Measurements from ENCODE around the gene SRGAP2B. TPM values are rescaled to one million over a fixed set of nuclear protein-coding genes. Genes with fewer than 3 reads are reported as not detected.
A peak's percentile ranks its signal among the peaks of the same experiment; 100 is the strongest.
"Not testable (repeated sequence)": the region's sequence is repeated elsewhere in the genome, so short reads cannot be mapped to it uniquely, and the experiment has no call there.

The SRGAP2B gene
- total RNA-seq, 1 donor from 2014 or later, result 45.6 TPM

GRCh38 chr1:144947495-144947894, 147.6 kb downstream of the SRGAP2B start:
- not testable (repeated sequence) for DNase-seq (ENCODE audit: low read depth in 2 of 2)

- DNase-seq (ENCODE audit: low read depth in 2 of 2), result not testable (repeated sequence)
Measured at GRCh38 chr1:144946525-144947480, 148.3 kb downstream of the SRGAP2B start.

- DNase-seq (ENCODE audit: low read depth in 2 of 2), result not testable (repeated sequence)
Measured at GRCh38 chr1:144941710-144942109, 153.4 kb downstream of the SRGAP2B start.

GRCh38 chr1:144940054-144940453, 155.1 kb downstream of the SRGAP2B start:
- DNase-seq (ENCODE audit: low read depth in 2 of 2), result not testable (repeated sequence)

GRCh38 chr1:144938627-144939026, 156.5 kb downstream of the SRGAP2B start:
- DNase-seq (ENCODE audit: low read depth in 2 of 2), result not testable (repeated sequence)

- not testable (repeated sequence) for DNase-seq (ENCODE audit: low read depth in 2 of 2)
Measured at GRCh38 chr1:144936186-144936732, 158.9 kb downstream of the SRGAP2B start.

GRCh38 chr1:144935310-144935709, 159.8 kb downstream of the SRGAP2B start:
- not testable (repeated sequence) for DNase-seq (ENCODE audit: low read depth in 2 of 2)

GRCh38 chr1:144933014-144933413, 162.1 kb downstream of the SRGAP2B start:
- not testable (repeated sequence) for DNase-seq (ENCODE audit: low read depth in 2 of 2)

- DNase-seq (ENCODE audit: low read depth in 2 of 2), result not testable (repeated sequence)
Measured at GRCh38 chr1:144932153-144932552, 163.0 kb downstream of the SRGAP2B start.

- not testable (repeated sequence) for DNase-seq (ENCODE audit: low read depth in 2 of 2)
Measured at GRCh38 chr1:144931553-144931952, 163.6 kb downstream of the SRGAP2B start.

GRCh38 chr1:144930085-144930777, 164.9 kb downstream of the SRGAP2B start:
- not testable (repeated sequence) for DNase-seq (ENCODE audit: low read depth in 2 of 2)

- not testable (repeated sequence) for DNase-seq (ENCODE audit: low read depth in 2 of 2)
Measured at GRCh38 chr1:144927292-144927691, 167.8 kb downstream of the SRGAP2B start.

- not testable (repeated sequence) for DNase-seq (ENCODE audit: low read depth in 2 of 2)
Measured at GRCh38 chr1:144923640-144924039, 171.5 kb downstream of the SRGAP2B start.

- DNase-seq (ENCODE audit: low read depth in 2 of 2), result peak in 1 of 2 donors; percentile 1
Measured at GRCh38 chr1:144922785-144923184, 172.3 kb downstream of the SRGAP2B start.

GRCh38 chr1:144919106-144919505, 176.0 kb downstream of the SRGAP2B start:
- DNase-seq (ENCODE audit: low read depth in 2 of 2), result not testable (repeated sequence)

GRCh38 chr1:144918027-144918603, 177.0 kb downstream of the SRGAP2B start:
- DNase-seq (ENCODE audit: low read depth in 2 of 2), result not testable (repeated sequence)

GRCh38 chr1:144917154-144918026, 177.7 kb downstream of the SRGAP2B start:
- DNase-seq (ENCODE audit: low read depth in 2 of 2), result not testable (repeated sequence)

GRCh38 chr1:144913977-144914734, 181.0 kb downstream of the SRGAP2B start:
- DNase-seq (ENCODE audit: low read depth in 2 of 2), result not testable (repeated sequence)

GRCh38 chr1:144913458-144913857, 181.7 kb downstream of the SRGAP2B start:
- DNase-seq (ENCODE audit: low read depth in 2 of 2), result not testable (repeated sequence)

GRCh38 chr1:144910729-144911128, 184.4 kb downstream of the SRGAP2B start:
- not testable (repeated sequence) for DNase-seq (ENCODE audit: low read depth in 2 of 2)
